ENCODE results near the gene DLG3. TPM values are rescaled to one million over a fixed set of nuclear protein-coding genes. Genes with fewer than 3 reads are reported as not detected.

Gene DLG3
- polyA plus RNA-seq, 1 donor (not counting 4 experiments of a cell fraction or from before 2014, with no cell fraction given), result 10.1 TPM

GRCh38 chrX:70478526-70479245, 34.1 kb downstream of the DLG3 start:
- H2AFZ ChIP-seq (ENCODE audit: control insufficient read depth, low read length), result no peak overlapping the region
- TF ChIP-seq CTCF (optimal IDR thresholded peaks at IDR 0.05 in 1 of 3, IDR thresholded peaks at IDR 0.05 in 1 of 3, conservative IDR thresholded peaks at IDR 0.05 in 1 of 3; ENCODE audit: extremely low read depth in 1 of 3, insufficient read depth in 2 of 3, low read length in 3 of 3), result no peak
- no peak for TF ChIP-seq EZH2 (IDR thresholded peaks at IDR 0.05; ENCODE audit: low read length)

GRCh38 chrX:70479247-70479921, 34.7 kb downstream of the DLG3 start:
- peaks cover 20% of the 10 kb centered on the region for H3K4me1 ChIP-seq (ENCODE audit: control insufficient read depth, extremely low read depth, insufficient read depth, low read length)

More at GRCh38 chrX:70478526-70479245, 34.1 kb downstream of the DLG3 start:
- Histone ChIP-seq H3K4me2 (ENCODE audit: control insufficient read depth, extremely low read depth, insufficient read depth, low read depth, low read length) (peak overlapping the region; percentile 13), H3K9me1 (ENCODE audit: control insufficient read depth, extremely low read depth, insufficient read depth, low read length) (no peaks in the 10 kb centered on the region), H3K9me3 (ENCODE audit: control insufficient read depth, low read depth, low read length) (no peaks in the 10 kb centered on the region), H4K20me1 (ENCODE audit: control insufficient read depth, extremely low read depth, insufficient read depth, low read length) (no peaks in the 10 kb centered on the region), H3K27ac (ENCODE audit: control insufficient read depth, insufficient read depth, low read length) (peak overlapping the region; percentile 41), H3K27me3 (ENCODE audit: control insufficient read depth, extremely low read depth, insufficient read depth, low read length) (no peaks in the 10 kb centered on the region), H3K4me1 (ENCODE audit: control insufficient read depth, extremely low read depth, insufficient read depth, low read length) (peaks cover 20% of the 10 kb centered on the region), H3K4me3 (ENCODE audit: control insufficient read depth in 2 of 3, extremely low read depth in 1 of 3, insufficient read depth in 2 of 3, low read depth in 1 of 3, low read length in 3 of 3) (no peak overlapping the region), H3K36me3 (ENCODE audit: control insufficient read depth in 2 of 2, extremely low read depth in 1 of 2, insufficient read depth in 2 of 2, low read length in 2 of 2) (no peaks in the 10 kb centered on the region), H3K79me2 (ENCODE audit: control insufficient read depth, insufficient read depth, low read length) (no peaks in the 10 kb centered on the region), H3K9ac (ENCODE audit: control insufficient read depth, extremely low read depth, insufficient read depth, low read length) (no peak overlapping the region)
- FAIRE-seq, result no peak
- no peak for DNase-seq (ENCODE audit: low read depth, low spot score)
- dilution Hi-C loops (cut with MboI; ENCODE audit: extremely low pct_ligation_motif_present, low sequenced_read_pairs), result no loop called here

More at GRCh38 chrX:70479247-70479921, 34.7 kb downstream of the DLG3 start:
- Histone ChIP-seq H4K20me1 (ENCODE audit: control insufficient read depth, extremely low read depth, insufficient read depth, low read length) (no peaks in the 10 kb centered on the region), H3K9me3 (ENCODE audit: control insufficient read depth, low read depth, low read length) (no peaks in the 10 kb centered on the region), H3K79me2 (ENCODE audit: control insufficient read depth, insufficient read depth, low read length) (no peaks in the 10 kb centered on the region), H3K9ac (ENCODE audit: control insufficient read depth, extremely low read depth, insufficient read depth, low read length) (no peak overlapping the region), H3K36me3 (ENCODE audit: control insufficient read depth in 2 of 2, extremely low read depth in 1 of 2, insufficient read depth in 2 of 2, low read length in 2 of 2) (no peaks in the 10 kb centered on the region), H2AFZ (ENCODE audit: control insufficient read depth, low read length) (no peak overlapping the region), H3K27me3 (ENCODE audit: control insufficient read depth, extremely low read depth, insufficient read depth, low read length) (no peaks in the 10 kb centered on the region), H3K9me1 (ENCODE audit: control insufficient read depth, extremely low read depth, insufficient read depth, low read length) (no peaks in the 10 kb centered on the region), H3K27ac (ENCODE audit: control insufficient read depth, insufficient read depth, low read length) (peak overlapping the region; percentile 41), H3K4me2 (ENCODE audit: control insufficient read depth, extremely low read depth, insufficient read depth, low read depth, low read length) (peak overlapping the region; percentile 23), H3K4me3 (ENCODE audit: control insufficient read depth in 2 of 3, extremely low read depth in 1 of 3, insufficient read depth in 2 of 3, low read depth in 1 of 3, low read length in 3 of 3) (no peak overlapping the region)
- FAIRE-seq (peak; percentile 32), DNase-seq (ENCODE audit: low read depth, low spot score) (no peak)
- dilution Hi-C loops (cut with MboI; ENCODE audit: extremely low pct_ligation_motif_present, low sequenced_read_pairs), result no loop called here
- TF ChIP-seq EZH2 (IDR thresholded peaks at IDR 0.05; ENCODE audit: low read length) (no peak), CTCF (optimal IDR thresholded peaks at IDR 0.05 in 1 of 3, IDR thresholded peaks at IDR 0.05 in 1 of 3, conservative IDR thresholded peaks at IDR 0.05 in 1 of 3; ENCODE audit: extremely low read depth in 1 of 3, insufficient read depth in 2 of 3, low read length in 3 of 3) (no peak)

Data from keratinocyte (primary cell).